KMS-11 (cell line): ENCODE data around the gene MAP6.

ENCODE experiments used
- H2AFZ ChIP-seq: fragments of 200-600 bp; sonication (generic); 2 replicates; pipeline ENCODE4 v1.6.1; 2016; ENCODE audit warnings: antibody characterized with exemption, mixed run types, low read depth
- H3K27ac ChIP-seq: fragments of 200-600 bp; sonication (generic); 2 replicates; pipeline ENCODE4 v1.6.1; 2016; ENCODE audit warnings: mild to moderate bottlenecking, mixed run types
- H3K27me3 ChIP-seq: fragments of 200-600 bp; sonication (generic); 2 replicates; pipeline ENCODE4 v1.6.1; 2017; ENCODE audit warnings: mild to moderate bottlenecking, low read depth, mixed run types, moderate library complexity; ENCODE audit not compliant: insufficient read depth
- H3K36me3 ChIP-seq: fragments of 200-600 bp; sonication (generic); 2 replicates; pipeline ENCODE4 v1.6.1; 2017; ENCODE audit warnings: mild to moderate bottlenecking, mixed run types; ENCODE audit not compliant: insufficient read depth
- H3K4me1 ChIP-seq: fragments of 200-600 bp; sonication (generic); 2 replicates; pipeline ENCODE4 v1.6.1; 2016; ENCODE audit warnings: mild to moderate bottlenecking, low read depth, mixed run types; ENCODE audit not compliant: poor library complexity, severe bottlenecking
- H3K4me2 ChIP-seq: fragments of 200-600 bp; sonication (generic); 2 replicates; pipeline ENCODE4 v1.7.0; 2016; ENCODE audit warnings: mild to moderate bottlenecking, mixed run types
- H3K4me3 ChIP-seq: fragments of 200-600 bp; sonication (generic); IDR thresholded peaks from 2 replicates; pipeline ENCODE4 v1.6.1; 2017; ENCODE audit warnings: low read depth, low read length, mixed read lengths; ENCODE audit not compliant: insufficient read depth
- H3K79me2 ChIP-seq: fragments of 200-600 bp; sonication (generic); 2 replicates; pipeline ENCODE4 v1.6.1; 2016; ENCODE audit warnings: low read depth, mixed run types; ENCODE audit not compliant: insufficient read depth
- H3K9ac ChIP-seq: fragments of 200-600 bp; sonication (generic); 2 replicates; pipeline ENCODE4 v1.6.1; 2016; ENCODE audit warnings: mild to moderate bottlenecking, mixed run types
- H4K20me1 ChIP-seq: fragments of 200-600 bp; sonication (generic); 2 replicates; pipeline ENCODE4 v1.6.1; 2016; ENCODE audit warnings: mild to moderate bottlenecking, mixed run types; ENCODE audit not compliant: insufficient read depth
- TF ChIP-seq, protein P1 (sequence below): fragments of 200-600 bp; sonication (generic); conservative IDR thresholded peaks from 2 replicates; pipeline ENCODE4 v1.6.1; 2017; ENCODE audit warnings: low read depth, mild to moderate bottlenecking, antibody characterized with exemption, low read length, moderate library complexity, mixed read lengths

The MAP6 gene

DNA sequence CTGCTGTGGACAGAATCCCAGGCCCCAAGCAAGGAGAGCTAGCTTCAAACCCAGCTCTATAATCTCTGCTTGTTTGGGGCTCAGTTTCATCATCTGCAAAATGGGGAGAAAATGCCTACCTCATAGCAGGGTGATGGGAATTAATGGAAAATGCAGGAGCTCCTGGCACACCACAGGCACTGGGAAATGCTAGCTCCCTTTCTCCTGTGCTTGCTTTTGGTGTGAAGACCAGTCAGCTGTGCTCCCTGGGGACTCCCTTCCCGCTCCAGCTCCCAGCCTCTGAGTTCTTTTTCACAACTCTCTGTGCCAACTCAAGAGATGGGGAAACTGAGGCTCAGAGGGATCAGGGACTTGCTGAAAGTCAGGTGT lies 115.0 kb downstream of the MAP6 start:
- Histone ChIP-seq H3K4me1 (peaks cover 6% of the 10 kb centered on the region), H3K27ac (no peak overlapping the region), H4K20me1 (no peaks in the 10 kb centered on the region), H3K79me2 (no peaks in the 10 kb centered on the region), H2AFZ (no peak overlapping the region), H3K36me3 (no peaks in the 10 kb centered on the region), H3K9ac (no peak overlapping the region), H3K27me3 (no peaks in the 10 kb centered on the region), H3K4me2 (no peak overlapping the region), H3K4me3 (no peak overlapping the region)
- TF ChIP-seq, protein P1, sequence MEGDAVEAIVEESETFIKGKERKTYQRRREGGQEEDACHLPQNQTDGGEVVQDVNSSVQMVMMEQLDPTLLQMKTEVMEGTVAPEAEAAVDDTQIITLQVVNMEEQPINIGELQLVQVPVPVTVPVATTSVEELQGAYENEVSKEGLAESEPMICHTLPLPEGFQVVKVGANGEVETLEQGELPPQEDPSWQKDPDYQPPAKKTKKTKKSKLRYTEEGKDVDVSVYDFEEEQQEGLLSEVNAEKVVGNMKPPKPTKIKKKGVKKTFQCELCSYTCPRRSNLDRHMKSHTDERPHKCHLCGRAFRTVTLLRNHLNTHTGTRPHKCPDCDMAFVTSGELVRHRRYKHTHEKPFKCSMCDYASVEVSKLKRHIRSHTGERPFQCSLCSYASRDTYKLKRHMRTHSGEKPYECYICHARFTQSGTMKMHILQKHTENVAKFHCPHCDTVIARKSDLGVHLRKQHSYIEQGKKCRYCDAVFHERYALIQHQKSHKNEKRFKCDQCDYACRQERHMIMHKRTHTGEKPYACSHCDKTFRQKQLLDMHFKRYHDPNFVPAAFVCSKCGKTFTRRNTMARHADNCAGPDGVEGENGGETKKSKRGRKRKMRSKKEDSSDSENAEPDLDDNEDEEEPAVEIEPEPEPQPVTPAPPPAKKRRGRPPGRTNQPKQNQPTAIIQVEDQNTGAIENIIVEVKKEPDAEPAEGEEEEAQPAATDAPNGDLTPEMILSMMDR: no peak

- H3K79me2 ChIP-seq: no peaks in the 10 kb centered on the region
- no peaks in the 10 kb centered on the region for H3K36me3 ChIP-seq
- H3K4me3 ChIP-seq: no peak overlapping the region
- TF ChIP-seq, protein P1: no peak
- no peak overlapping the region for H3K27ac ChIP-seq
- no peak overlapping the region for H3K4me2 ChIP-seq
- H4K20me1 ChIP-seq: no peaks in the 10 kb centered on the region
- H2AFZ ChIP-seq: no peak overlapping the region
- no peaks in the 10 kb centered on the region for H3K27me3 ChIP-seq
- H3K9ac ChIP-seq: no peak overlapping the region
- H3K4me1 ChIP-seq: peaks cover 6% of the 10 kb centered on the region
These were observed 115.7 kb downstream of the MAP6 start for GRCh38 chr11:75553182-75553581.

DNA sequence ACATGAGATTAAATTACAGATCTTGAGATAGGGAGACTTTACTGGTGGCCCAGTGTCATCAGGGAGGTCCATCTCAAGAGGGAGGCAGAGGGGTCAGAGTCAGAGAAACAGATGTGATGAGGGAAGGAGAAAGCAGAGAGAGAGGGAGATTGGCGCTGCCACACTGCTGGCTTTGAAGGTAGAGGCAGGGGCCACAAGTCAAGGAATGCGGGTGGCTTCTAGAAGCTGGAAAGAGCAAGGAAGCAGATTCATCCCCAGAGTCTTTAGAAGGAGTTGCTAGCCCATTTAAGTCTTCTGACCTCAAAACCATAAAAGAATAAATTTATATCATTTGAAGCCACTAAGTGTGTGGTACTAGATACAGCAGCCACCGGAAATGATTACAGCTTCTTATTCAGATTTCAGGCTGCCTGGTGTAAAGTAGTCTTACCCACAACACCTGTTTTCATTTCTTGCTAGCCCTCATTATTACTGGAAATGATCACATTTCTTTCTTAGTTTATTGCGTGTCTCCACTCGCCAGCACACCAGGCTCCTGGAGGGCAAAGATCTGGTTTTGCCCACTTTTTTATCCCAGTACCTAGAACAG lies 119.4 kb downstream of the MAP6 start:
- no peak overlapping the region for H3K27ac ChIP-seq
- H3K27me3 ChIP-seq: no peaks in the 10 kb centered on the region
- TF ChIP-seq, protein P1: no peak

GRCh38 chr11:75548595-75549272 lies 120.1 kb downstream of the MAP6 start:
- Histone ChIP-seq H3K27me3 (no peaks in the 10 kb centered on the region), H3K4me2 (no peak overlapping the region), H4K20me1 (no peaks in the 10 kb centered on the region), H3K36me3 (no peaks in the 10 kb centered on the region), H2AFZ (no peak overlapping the region), H3K27ac (no peak overlapping the region), H3K9ac (no peak overlapping the region), H3K79me2 (no peaks in the 10 kb centered on the region), H3K4me1 (no peaks in the 10 kb centered on the region), H3K4me3 (no peak overlapping the region)
- TF ChIP-seq, protein P1: no peak

More for the DNA sequence above, 119.4 kb downstream of the MAP6 start:
- Histone ChIP-seq H3K4me3 (no peak overlapping the region), H3K36me3 (no peaks in the 10 kb centered on the region), H3K4me2 (no peak overlapping the region), H4K20me1 (no peaks in the 10 kb centered on the region), H3K4me1 (peaks cover 2% of the 10 kb centered on the region), H3K9ac (no peak overlapping the region), H2AFZ (no peak overlapping the region), H3K79me2 (no peaks in the 10 kb centered on the region)
